LNCaP clone FGC (cell line): ENCODE data around the gene CHPF.

Source experiments
- DNase-seq: peaks from one replicate; pipeline ENCODE4 v3.0.0-alpha.2; 2011; ENCODE audit warnings: low read depth
- H3K4me3 ChIP-seq: 2 replicates; pipeline ENCODE4 v1.5.1; 2011; ENCODE audit warnings: mild to moderate bottlenecking, low read depth, low read length, control low read depth
- TF ChIP-seq, protein P1 (sequence below): IDR thresholded peaks from 2 replicates; pipeline ENCODE4 v1.5.1; 2012; ENCODE audit warnings: mild to moderate bottlenecking; ENCODE audit not compliant: control insufficient read depth, insufficient read depth; ENCODE audit errors: extremely low read depth

The CHPF gene

DNA sequence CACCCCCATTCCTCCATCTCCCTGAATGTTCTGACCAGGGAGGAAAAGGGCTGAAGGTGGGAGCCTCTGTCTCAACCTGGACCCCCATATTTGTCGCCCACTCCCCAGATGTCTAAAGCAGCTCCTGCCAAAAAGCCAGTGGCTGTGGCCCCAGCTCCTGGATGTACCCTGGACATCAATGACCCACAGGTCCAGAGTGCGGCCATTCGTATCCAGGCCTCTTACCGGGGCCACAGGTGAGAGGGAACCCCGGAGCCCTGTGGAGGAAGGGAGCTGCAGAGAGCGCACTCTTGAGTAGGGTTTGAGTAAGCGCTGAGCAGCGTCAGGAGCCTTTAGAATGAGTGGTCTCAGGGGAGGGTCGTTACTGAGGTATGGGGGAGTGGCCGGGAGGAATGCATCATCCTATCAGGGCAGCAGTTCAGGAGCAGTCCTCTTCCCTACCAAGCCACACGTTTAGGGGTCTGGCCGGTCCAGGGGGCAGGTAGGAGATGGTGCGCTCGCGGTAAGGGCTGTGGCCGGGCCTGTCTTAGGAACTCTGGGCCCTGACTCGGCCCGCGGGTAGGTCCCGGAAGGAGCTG lies 47.3 kb downstream of the CHPF start:
- no peak overlapping the region for H3K4me3 ChIP-seq
- TF ChIP-seq, protein P1, sequence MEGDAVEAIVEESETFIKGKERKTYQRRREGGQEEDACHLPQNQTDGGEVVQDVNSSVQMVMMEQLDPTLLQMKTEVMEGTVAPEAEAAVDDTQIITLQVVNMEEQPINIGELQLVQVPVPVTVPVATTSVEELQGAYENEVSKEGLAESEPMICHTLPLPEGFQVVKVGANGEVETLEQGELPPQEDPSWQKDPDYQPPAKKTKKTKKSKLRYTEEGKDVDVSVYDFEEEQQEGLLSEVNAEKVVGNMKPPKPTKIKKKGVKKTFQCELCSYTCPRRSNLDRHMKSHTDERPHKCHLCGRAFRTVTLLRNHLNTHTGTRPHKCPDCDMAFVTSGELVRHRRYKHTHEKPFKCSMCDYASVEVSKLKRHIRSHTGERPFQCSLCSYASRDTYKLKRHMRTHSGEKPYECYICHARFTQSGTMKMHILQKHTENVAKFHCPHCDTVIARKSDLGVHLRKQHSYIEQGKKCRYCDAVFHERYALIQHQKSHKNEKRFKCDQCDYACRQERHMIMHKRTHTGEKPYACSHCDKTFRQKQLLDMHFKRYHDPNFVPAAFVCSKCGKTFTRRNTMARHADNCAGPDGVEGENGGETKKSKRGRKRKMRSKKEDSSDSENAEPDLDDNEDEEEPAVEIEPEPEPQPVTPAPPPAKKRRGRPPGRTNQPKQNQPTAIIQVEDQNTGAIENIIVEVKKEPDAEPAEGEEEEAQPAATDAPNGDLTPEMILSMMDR, result no peak
- no peak for DNase-seq

DNA sequence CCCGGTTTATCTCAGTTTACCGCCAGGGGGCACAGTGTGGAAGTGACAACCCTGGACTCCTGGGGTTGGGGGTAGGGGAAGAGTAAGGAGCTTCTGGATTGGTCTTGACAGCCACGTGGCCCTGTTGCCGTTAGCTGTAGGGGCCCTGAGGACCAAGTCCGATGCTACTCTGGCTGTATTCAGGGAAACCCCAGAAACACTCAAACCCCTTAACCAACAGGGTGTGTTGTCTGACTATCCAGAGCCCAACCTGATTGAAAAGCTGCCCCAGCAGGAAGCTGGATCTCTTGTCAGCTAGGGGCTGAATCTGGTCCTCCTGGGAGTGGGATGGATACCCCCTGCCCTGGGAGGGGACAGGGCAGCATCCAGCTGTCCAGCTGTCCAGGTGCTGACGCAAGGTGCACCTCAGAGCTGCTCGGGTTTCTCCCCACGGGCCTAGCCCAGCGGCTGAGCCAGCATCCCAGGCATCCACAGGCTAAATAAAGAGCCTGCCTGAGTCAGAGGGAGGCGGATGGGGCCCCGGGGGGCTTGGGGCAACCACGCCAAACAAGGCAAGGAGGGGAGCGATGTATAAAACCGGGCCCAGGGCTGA lies 48.0 kb downstream of the CHPF start:
- no peak overlapping the region for H3K4me3 ChIP-seq
- TF ChIP-seq, protein P1, result peak; percentile 42
- no peak for DNase-seq

DNA sequence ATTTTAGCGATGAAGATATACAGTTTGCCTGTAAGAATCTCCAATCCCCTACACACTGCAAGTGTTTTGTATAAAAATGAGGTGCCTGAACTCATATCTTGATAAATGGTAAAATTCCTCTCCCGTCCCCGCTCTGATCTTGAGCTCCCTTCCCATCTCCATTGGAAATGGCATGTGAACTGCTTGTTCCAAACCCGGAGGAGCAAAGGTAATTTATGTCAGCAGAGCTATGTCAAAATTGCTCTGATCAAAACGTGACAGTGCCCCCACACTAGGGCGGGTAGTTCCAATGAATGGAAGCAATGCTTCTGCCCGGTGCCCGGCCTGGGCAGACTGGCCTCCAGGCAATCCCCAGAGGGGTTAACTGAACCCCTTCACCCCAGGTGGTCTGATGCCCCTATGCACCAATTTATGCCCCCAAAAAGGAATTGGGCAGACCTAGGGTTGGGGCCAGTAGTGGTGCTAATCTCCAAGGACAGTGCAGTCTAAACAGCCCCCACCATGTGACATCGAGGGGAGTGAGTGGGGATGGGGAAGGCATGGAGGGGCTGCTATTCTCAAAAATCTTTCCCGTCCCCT lies 48.6 kb downstream of the CHPF start:
- DNase-seq, result no peak

DNA sequence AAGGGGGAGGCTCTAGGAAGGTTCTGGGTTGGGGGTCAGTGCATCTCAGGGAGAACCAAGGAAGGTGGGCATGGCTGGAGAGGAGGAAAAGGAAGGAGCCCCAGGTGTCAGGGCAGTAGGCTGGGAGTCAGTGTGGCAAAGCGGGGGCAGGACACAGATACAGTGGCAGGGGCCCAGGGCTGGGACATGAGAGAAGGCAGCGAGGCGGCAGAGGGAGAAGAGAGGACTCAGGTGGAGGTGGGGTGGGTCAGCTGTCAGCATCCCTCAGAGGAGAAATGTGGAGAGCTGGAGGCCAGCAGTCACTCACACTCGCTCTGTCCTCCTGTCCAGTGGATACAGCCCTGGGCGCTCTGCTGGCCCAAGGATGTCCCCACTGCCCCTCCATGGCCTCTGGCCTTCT lies 50.5 kb downstream of the CHPF start:
- H3K4me3 ChIP-seq, result no peak overlapping the region
- TF ChIP-seq, protein P1, result no peak
- no peak for DNase-seq

More for the DNA sequence above, 48.6 kb downstream of the CHPF start:
- no peak overlapping the region for H3K4me3 ChIP-seq
- TF ChIP-seq, protein P1, result no peak

DNA sequence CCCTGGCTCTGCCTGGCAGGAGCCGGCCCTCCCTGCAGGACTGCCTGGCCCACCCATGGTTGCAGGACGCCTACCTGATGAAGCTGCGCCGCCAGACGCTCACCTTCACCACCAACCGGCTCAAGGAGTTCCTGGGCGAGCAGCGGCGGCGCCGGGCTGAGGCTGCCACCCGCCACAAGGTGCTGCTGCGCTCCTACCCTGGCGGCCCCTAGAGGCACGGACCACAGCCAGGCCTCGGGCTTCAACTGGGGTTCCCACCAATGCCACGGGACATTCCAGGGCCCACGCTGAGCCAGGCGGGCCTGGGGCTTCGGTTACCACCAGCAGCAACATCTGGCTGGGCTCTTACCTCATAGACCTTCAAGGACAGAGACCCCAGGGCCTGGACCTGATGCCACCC lies 51.0 kb downstream of the CHPF start:
- no peak overlapping the region for H3K4me3 ChIP-seq
- no peak for DNase-seq
- TF ChIP-seq, protein P1, result no peak

DNA sequence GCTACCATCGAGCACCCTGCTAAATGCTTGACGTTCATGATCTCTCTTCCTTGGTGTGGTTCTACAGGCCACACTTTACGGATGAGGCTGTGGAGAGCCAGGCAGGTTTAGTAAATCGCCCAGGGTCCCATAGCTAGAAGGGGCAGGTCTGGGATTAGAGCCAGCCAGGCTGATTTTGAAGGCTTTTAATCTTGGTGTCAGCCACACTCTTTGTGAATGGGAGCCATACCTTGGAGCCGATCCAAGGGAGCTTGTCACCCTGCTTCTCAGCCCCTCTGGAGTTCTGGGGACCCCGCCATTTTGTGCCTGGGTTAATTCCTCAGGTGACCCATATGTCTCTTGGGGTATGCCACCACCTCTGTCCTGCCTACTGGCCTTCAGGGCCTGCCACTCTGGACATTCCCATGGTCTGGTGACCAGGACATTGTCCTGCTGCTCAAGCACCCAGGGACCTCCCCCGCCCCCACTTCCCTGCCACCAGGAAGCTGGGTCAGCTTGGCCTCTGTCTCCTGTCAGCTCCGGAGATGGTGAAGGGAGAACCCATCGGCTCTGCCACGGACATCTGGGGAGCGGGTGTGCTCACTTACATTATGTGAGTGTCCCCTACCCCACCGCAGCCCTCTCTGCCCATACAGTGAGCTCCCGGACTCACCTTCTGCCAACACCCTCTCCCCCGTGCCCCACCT lies 52.2 kb downstream of the CHPF start:
- no peak for DNase-seq
- TF ChIP-seq, protein P1, result no peak
- H3K4me3 ChIP-seq, result no peak overlapping the region
